Ovary (tissue), 3 donors: ENCODE results near the gene CTPS2.

ENCODE experiments used
- EP300 ChIP-seq: sonication (generic); formaldehyde crosslinking; IDR thresholded peaks from one replicate; pipeline ENCODE4 v1.6.1; 2017; ENCODE audit warnings: antibody characterized with exemption
- POLR2A ChIP-seq: fragments of 450-650 bp; IDR thresholded peaks from one replicate; pipeline ENCODE4 v1.6.1; 2017; ENCODE audit warnings: antibody characterized with exemption, mild to moderate bottlenecking, moderate library complexity
- TF ChIP-seq, protein P1 (sequence below), 3 donors: fragments of 450-650 bp in 2 of 3; fragments of 200-600 bp in 1 of 3; IDR thresholded peaks; one replicate each; pipeline versions ENCODE4 v1.5.1 to v1.8.0; 2016 to 2022; ENCODE audit warnings: antibody characterized with exemption in 3 of 3, mild to moderate bottlenecking in 1 of 3
- donor health status: DM: no; HTN: no; CAD: no.

DNA sequence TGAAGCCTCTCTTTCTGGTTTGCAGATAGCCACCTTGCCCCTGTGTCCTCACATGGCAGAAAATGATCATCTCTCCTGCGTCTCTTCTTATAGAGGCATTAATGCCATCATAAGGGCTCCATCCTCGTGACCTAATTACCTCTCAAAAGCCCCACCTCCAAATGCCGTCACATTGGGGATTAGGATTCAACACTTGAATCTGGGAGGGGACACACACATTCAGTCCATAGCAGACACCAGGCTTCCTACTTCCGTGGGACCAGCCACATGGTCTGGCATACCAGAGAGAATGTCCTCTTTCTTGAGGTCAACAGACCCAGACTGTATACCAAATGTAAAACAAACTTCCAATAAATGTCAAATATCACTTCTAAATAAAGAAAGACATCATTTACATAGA lies 144.8 kb downstream of the CTPS2 start:
- TF ChIP-seq, protein P1, sequence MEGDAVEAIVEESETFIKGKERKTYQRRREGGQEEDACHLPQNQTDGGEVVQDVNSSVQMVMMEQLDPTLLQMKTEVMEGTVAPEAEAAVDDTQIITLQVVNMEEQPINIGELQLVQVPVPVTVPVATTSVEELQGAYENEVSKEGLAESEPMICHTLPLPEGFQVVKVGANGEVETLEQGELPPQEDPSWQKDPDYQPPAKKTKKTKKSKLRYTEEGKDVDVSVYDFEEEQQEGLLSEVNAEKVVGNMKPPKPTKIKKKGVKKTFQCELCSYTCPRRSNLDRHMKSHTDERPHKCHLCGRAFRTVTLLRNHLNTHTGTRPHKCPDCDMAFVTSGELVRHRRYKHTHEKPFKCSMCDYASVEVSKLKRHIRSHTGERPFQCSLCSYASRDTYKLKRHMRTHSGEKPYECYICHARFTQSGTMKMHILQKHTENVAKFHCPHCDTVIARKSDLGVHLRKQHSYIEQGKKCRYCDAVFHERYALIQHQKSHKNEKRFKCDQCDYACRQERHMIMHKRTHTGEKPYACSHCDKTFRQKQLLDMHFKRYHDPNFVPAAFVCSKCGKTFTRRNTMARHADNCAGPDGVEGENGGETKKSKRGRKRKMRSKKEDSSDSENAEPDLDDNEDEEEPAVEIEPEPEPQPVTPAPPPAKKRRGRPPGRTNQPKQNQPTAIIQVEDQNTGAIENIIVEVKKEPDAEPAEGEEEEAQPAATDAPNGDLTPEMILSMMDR (IDR thresholded peaks at IDR 0.05): no peak
- TF ChIP-seq POLR2A (no peak), EP300 (no peak)
